GM23248 (cell line): ENCODE measurements around the gene METTL8. TPM values are rescaled to one million over a fixed set of nuclear protein-coding genes. Genes with fewer than 3 reads are reported as not detected.

Source experiments
- DNase-seq: peaks from one replicate; pipeline ENCODE4 v3.0.0-alpha.2; 2015
- H2AFZ ChIP-seq: fragments of 200-600 bp; sonication (generic); 2 replicates; pipeline ENCODE4 v1.6.1; 2016; ENCODE audit warnings: antibody characterized with exemption
- H3F3A ChIP-seq: fragments of 200-600 bp; sonication (generic); 2 replicates; pipeline ENCODE4 v1.6.1; 2016; ENCODE audit warnings: mild to moderate bottlenecking, antibody characterized with exemption, mixed run types; ENCODE audit not compliant: insufficient read depth
- H3K27ac ChIP-seq: fragments of 200-600 bp; sonication (generic); 2 replicates; pipeline ENCODE4 v1.5.1; 2016; ENCODE audit warnings: mild to moderate bottlenecking
- H3K27me3 ChIP-seq: fragments of 200-600 bp; sonication (generic); replicated peaks from 2 replicates; pipeline ENCODE4 v1.6.1; 2016; ENCODE audit warnings: mild to moderate bottlenecking; ENCODE audit not compliant: insufficient read depth
- H3K36me3 ChIP-seq: fragments of 200-600 bp; sonication (generic); 2 replicates; pipeline ENCODE4 v1.6.1; 2016; ENCODE audit warnings: low read depth, mild to moderate bottlenecking
- H3K4me1 ChIP-seq: fragments of 200-600 bp; sonication (generic); 2 replicates; pipeline ENCODE4 v1.6.1; 2016; ENCODE audit warnings: mild to moderate bottlenecking; ENCODE audit not compliant: insufficient read depth
- H3K4me2 ChIP-seq: fragments of 200-600 bp; sonication (generic); one replicate; pipeline ENCODE4 v1.6.1; 2016; ENCODE audit warnings: mild to moderate bottlenecking; ENCODE audit not compliant: unreplicated experiment
- H3K4me3 ChIP-seq: fragments of 200-600 bp; sonication (generic); 2 replicates; pipeline ENCODE4 v1.5.1; 2016; ENCODE audit warnings: mild to moderate bottlenecking
- H3K79me2 ChIP-seq: fragments of 200-600 bp; sonication (generic); 2 replicates; pipeline ENCODE4 v1.6.1; 2016; ENCODE audit warnings: mild to moderate bottlenecking; ENCODE audit not compliant: insufficient read depth
- H3K9ac ChIP-seq: fragments of 200-600 bp; sonication (generic); 2 replicates; pipeline ENCODE4 v1.6.1; 2016; ENCODE audit warnings: mild to moderate bottlenecking
- H3K9me2 ChIP-seq: fragments of 200-600 bp; sonication (generic); 2 replicates; pipeline ENCODE4 v1.6.1; 2016; ENCODE audit warnings: mixed run types, mild to moderate bottlenecking, moderate library complexity; ENCODE audit not compliant: insufficient read depth
- H3K9me3 ChIP-seq: fragments of 200-600 bp; sonication (generic); one replicate; pipeline ENCODE4 v1.6.1; 2017; ENCODE audit warnings: low read depth
- H4K20me1 ChIP-seq: fragments of 200-600 bp; sonication (generic); 2 replicates; pipeline ENCODE4 v1.6.0; 2016; ENCODE audit not compliant: insufficient read depth
- EZH2 ChIP-seq: fragments of 200-600 bp; sonication (generic); IDR thresholded peaks from 2 replicates; pipeline ENCODE4 v1.6.1; 2018; ENCODE audit warnings: antibody characterized with exemption, mild to moderate bottlenecking; ENCODE audit not compliant: insufficient read depth, poor library complexity, severe bottlenecking
- EZH2phosphoT487 ChIP-seq: fragments of 200-600 bp; sonication (generic); IDR thresholded peaks from 2 replicates; pipeline ENCODE4 v1.6.1; 2018; ENCODE audit warnings: antibody characterized with exemption, moderate library complexity, mild to moderate bottlenecking, low read depth; ENCODE audit not compliant: insufficient read depth
- WGBS, 2 experiments: methylation state at CpG; one replicate each; pipeline ENCODE4 v1.1.6; 2015 to 2017; ENCODE audit warnings: low lambda C conversion rate in 2 of 2, low coverage in 1 of 2; ENCODE audit errors: missing lambda C conversion rate in 2 of 2; 5-methylcytosine and 5-hydroxymethylcytosine counted together
- in situ Hi-C: fragments of 300-500 bp; cut with MboI; formaldehyde crosslinking; loops from 2 replicates; pipeline ENCODE4 v1.15.0; 2020
- polyA plus RNA-seq: library from polyadenylated mRNA; unstranded; fragments of >200 nt; fragmentation: Nextera tagmentation; extraction: Ambion mirVana; gene quantifications from 2 replicates; pipeline ENCODE4 v1.2.1, GENCODE V29; 2016
- total RNA-seq: library from RNA; depleted of rRNA; stranded (reverse); fragments of >200 nt; shearing (Covaris generic); gene quantifications from 2 replicates; pipeline ENCODE4 v1.2.3, GENCODE V29; 2014

METTL8 gene
- total and polyA plus RNA-seq, 2 experiments from 2014 or later = 27.2 to 38.5 TPM

DNA sequence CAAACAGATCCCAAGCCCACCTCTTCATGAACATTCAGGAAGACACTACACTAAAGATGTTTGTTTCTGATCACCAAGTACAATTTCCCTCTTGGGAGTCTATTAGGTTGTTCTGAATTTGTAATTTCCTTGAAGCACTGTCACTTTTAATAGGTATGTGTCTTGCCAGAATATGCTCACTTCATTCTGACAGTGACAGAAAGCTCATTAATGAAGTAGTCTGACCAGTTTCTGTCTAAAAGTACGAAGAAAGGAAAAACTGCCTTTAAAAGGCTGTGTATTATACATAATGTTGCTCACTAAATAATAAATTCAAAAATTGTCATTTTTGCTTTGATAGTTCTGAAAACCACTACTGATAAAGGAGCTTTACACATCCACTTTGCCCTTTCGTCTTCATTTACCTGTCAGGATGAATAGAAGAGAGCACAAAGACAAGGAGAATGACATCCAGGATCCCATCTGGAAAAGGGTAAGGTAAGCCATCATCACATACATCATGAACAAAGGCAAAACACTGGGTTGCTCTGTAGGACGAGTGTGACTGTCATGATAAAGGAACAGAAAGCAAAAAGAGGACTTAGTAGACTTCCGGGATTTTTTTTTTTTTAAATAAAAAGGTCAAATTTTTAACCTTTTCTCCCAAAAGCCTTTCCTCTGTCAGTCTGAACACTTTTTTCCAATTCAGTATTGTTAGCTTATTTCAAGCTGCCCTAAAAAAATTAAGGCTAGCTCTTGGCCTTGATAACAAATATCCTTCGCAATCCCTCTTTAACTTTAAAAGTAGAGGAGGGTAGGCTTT is 103.4 kb downstream of the METTL8 start:
- in situ Hi-C loops = no loop called here
- no peaks in the 10 kb centered on the region for H3F3A ChIP-seq
- no peak overlapping the region for H3K9ac ChIP-seq
- no peaks in the 10 kb centered on the region for H3K9me3 ChIP-seq
- DNase-seq = no peak
- WGBS, 2 experiments = 91 to 92% methylated on average over 5 of the region's 5 CpGs
- H3K4me2 ChIP-seq = no peak overlapping the region
- H3K79me2 ChIP-seq = no peaks in the 10 kb centered on the region
- no peak overlapping the region for H2AFZ ChIP-seq
- no peak overlapping the region for H3K4me3 ChIP-seq
- no peak overlapping the region for H3K27ac ChIP-seq
- no peaks in the 10 kb centered on the region for H4K20me1 ChIP-seq
- H3K4me1 ChIP-seq = no peaks in the 10 kb centered on the region
- no peaks in the 10 kb centered on the region for H3K36me3 ChIP-seq
- no peaks in the 10 kb centered on the region for H3K9me2 ChIP-seq
- no peaks in the 10 kb centered on the region for H3K27me3 ChIP-seq
- TF ChIP-seq EZH2phosphoT487 = no peak
- no peak for TF ChIP-seq EZH2

DNA sequence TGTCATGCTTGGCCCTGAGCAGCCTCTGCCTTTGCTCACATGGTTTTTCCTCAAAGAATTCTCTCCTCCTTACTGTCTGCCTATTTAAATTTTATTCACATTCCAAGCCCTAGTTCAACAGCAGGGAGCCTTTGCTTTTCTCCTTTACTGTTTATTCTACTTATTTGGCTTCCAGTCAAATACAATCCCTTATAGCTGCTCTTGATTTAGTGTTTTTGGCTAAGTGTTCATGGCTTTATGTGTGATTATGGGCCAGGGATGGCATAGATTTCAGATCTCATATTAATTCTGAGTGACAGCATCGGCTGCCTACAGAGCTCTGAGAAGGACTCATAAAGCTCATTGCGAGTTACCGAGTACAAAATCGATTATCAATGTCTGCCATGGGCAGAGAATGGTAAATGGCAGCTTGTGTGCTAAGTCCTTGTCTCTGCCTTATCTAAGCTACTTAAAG is 106.7 kb downstream of the METTL8 start:
- H3K36me3 ChIP-seq = no peaks in the 10 kb centered on the region
- H3K9ac ChIP-seq = no peak overlapping the region
- no peaks in the 10 kb centered on the region for H3K79me2 ChIP-seq
- no peaks in the 10 kb centered on the region for H3K9me2 ChIP-seq
- no peaks in the 10 kb centered on the region for H4K20me1 ChIP-seq
- H3K27ac ChIP-seq = no peak overlapping the region
- no peak for DNase-seq
- H3K9me3 ChIP-seq = no peaks in the 10 kb centered on the region
- no peaks in the 10 kb centered on the region for H3K4me1 ChIP-seq
- in situ Hi-C loops = no loop called here
- 89 to 90% methylated on average over 4 of the region's 4 CpGs for WGBS, 2 experiments
- no peaks in the 10 kb centered on the region for H3K27me3 ChIP-seq
- H3K4me3 ChIP-seq = no peak overlapping the region
- no peak overlapping the region for H3K4me2 ChIP-seq
- H3F3A ChIP-seq = no peaks in the 10 kb centered on the region
- no peak overlapping the region for H2AFZ ChIP-seq
- no peak for TF ChIP-seq EZH2phosphoT487
- TF ChIP-seq EZH2 = no peak

DNA sequence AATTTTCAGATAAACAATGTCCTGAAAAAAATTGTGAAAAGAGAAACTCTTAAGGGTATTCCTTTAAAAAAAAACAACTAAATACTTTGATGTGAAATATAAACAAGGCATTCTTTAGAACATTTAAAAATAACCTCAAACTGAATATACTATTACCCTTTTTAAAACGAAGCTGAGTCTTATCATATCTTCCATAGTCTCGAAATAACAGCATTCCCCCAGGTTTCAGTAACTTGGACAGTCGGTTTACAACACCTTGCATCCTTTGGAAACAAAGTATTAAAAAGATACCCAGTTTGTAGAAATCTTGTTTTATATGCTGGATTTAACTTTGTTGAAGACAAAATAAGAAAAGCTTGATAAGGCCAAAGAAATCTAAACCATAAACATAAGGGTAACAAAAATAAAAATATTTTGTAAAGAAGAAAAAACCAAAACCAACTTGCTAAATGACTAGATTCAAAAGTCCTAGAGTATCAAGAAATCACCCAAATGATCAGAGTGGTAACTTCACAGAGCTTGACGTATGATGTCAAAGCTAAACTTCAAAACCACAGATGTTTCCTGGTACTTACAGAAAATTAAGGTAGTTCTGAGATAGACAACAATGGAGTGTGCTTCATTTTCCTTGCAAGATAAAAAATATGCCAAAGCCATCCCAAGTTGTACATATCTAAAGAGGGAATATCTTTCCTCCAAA is 107.8 kb downstream of the METTL8 start:
- Histone ChIP-seq H3K4me1 (no peaks in the 10 kb centered on the region), H3K27ac (no peak overlapping the region), H3K9ac (no peak overlapping the region), H3K9me2 (no peaks in the 10 kb centered on the region), H3K9me3 (no peaks in the 10 kb centered on the region), H3K4me2 (no peak overlapping the region), H3K27me3 (no peaks in the 10 kb centered on the region), H3K79me2 (no peaks in the 10 kb centered on the region), H3K36me3 (no peaks in the 10 kb centered on the region), H4K20me1 (no peaks in the 10 kb centered on the region), H3F3A (no peaks in the 10 kb centered on the region), H3K4me3 (no peak overlapping the region), H2AFZ (no peak overlapping the region)
- in situ Hi-C loops = no loop called here
- no peak for TF ChIP-seq EZH2
- no peak for TF ChIP-seq EZH2phosphoT487
- WGBS, 2 experiments = 94 to 98% methylated on average over 4 of the region's 4 CpGs
- no peak for DNase-seq

DNA sequence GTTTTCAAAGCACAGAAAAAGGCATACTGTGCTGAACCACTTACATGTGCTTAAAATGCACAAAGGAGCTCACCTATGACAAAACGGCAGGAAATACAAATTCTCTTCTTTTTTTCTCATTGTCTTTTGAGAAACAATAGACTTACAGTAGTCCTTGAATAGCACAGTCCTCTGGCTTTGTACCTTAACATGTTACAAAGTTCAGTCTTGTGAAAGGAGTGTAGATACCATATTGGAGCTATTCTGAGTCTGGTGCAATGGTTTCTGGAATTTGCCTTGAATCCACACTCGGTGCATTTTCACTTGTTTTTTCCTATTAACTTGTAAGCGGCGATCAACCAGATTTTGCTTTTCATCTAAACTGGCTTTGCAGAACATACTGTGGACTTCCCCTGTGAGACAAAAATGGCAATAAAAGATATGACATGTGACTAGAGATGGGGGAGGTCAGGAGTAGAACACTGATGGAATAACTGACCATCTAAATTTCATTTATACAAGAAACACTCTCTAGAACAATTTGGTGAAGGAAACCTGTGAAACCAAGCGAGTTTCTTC is 109.7 kb downstream of the METTL8 start:
- Histone ChIP-seq H3K27me3 (no peaks in the 10 kb centered on the region), H3K36me3 (no peaks in the 10 kb centered on the region), H3K79me2 (no peaks in the 10 kb centered on the region), H3K9ac (no peak overlapping the region), H3K4me2 (no peak overlapping the region), H3K9me2 (no peaks in the 10 kb centered on the region), H3K27ac (no peak overlapping the region), H3F3A (no peaks in the 10 kb centered on the region), H3K4me3 (no peak overlapping the region), H2AFZ (no peak overlapping the region), H3K4me1 (peaks cover 3% of the 10 kb centered on the region; the same call in 1 of the 2 replicates), H4K20me1 (no peaks in the 10 kb centered on the region), H3K9me3 (no peaks in the 10 kb centered on the region)
- in situ Hi-C loops = no loop called here
- 99% methylated on average over 5 of the region's 5 CpGs for WGBS, 2 experiments
- no peak for DNase-seq
- TF ChIP-seq EZH2 (no peak), EZH2phosphoT487 (no peak)
